ENCODE measurements around the gene THAP6.

- no peak for TF ChIP-seq POLR2A (IDR thresholded peaks at IDR 0.05)
- TF ChIP-seq, protein P1, sequence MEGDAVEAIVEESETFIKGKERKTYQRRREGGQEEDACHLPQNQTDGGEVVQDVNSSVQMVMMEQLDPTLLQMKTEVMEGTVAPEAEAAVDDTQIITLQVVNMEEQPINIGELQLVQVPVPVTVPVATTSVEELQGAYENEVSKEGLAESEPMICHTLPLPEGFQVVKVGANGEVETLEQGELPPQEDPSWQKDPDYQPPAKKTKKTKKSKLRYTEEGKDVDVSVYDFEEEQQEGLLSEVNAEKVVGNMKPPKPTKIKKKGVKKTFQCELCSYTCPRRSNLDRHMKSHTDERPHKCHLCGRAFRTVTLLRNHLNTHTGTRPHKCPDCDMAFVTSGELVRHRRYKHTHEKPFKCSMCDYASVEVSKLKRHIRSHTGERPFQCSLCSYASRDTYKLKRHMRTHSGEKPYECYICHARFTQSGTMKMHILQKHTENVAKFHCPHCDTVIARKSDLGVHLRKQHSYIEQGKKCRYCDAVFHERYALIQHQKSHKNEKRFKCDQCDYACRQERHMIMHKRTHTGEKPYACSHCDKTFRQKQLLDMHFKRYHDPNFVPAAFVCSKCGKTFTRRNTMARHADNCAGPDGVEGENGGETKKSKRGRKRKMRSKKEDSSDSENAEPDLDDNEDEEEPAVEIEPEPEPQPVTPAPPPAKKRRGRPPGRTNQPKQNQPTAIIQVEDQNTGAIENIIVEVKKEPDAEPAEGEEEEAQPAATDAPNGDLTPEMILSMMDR (IDR thresholded peaks at IDR 0.05) = no peak
Measured at GRCh38 chr4:75499900-75500299, 14.4 kb upstream of the THAP6 start.

Data from adrenal gland (tissue), 5 donors.